AG04449 (cell line): ENCODE measurements around the gene HOXB6.
A peak's percentile ranks its signal among the peaks of the same experiment; 100 is the strongest.

Source experiments
- CTCF ChIA-PET: fragments of 350-600 bp; formaldehyde crosslinking; extraction: SDS; loops from one replicate; lab custom pipeline; 2021; ENCODE audit warnings: antibody characterized with exemption; lab: Yijun Ruan, JAX
- POLR2A ChIA-PET: fragments of 400-600, 350-600 bp; formaldehyde crosslinking; extraction: SDS; loops from one replicate; lab custom pipeline; 2020; ENCODE audit warnings: antibody characterized with exemption, inconsistent platforms; lab: Yijun Ruan, JAX
- DNase-seq: peaks from one replicate; pipeline ENCODE4 v3.0.0-alpha.2; 2010; ENCODE audit warnings: low read depth, low spot score
- H3K4me3 ChIP-seq: 2 replicates; pipeline ENCODE4 v1.5.1; 2011; ENCODE audit warnings: low read depth, mild to moderate bottlenecking, control low read depth, low read length
- TF ChIP-seq, protein P1 (sequence below): IDR thresholded peaks from one replicate; pipeline ENCODE4 v1.5.1; 2011; ENCODE audit warnings: mild to moderate bottlenecking, moderate library complexity, low read length, control low read depth, inconsistent platforms; ENCODE audit not compliant: insufficient read depth; ENCODE audit errors: missing control alignments

The HOXB6 gene

DNA sequence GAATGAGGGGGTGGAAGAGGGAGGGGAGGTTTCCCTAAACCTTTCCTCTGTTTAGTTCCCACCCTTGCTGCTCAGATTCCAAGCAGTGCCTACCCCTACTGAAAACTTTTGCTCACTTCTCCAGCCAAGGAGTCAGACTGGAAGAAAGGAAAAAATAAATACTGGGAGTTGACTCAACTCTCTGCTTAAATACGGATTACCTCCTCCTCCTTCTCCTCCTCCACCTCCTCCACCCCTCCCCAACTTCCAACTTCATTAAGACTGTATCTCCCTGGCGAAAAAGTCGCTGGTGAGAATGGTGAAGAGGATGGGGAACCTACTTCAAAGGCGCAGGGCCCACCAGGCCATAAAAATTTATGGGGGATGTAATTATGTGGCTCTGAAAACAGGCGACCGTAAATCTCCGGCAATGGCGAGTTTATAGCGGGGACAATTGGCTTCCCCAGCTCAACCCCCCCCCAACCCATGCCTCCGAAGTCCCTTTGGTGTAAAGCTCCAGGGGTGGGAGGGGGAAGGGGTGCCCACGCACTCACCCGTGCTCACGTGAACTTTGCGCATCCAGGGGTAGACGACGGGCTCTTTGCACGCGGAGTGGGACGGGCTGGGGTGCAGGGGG lies 27.3 kb downstream of the HOXB6 start:
- no peak for DNase-seq
- ChIA-PET POLR2A (interaction anchor here (1.0 to 2.8 kb wide), 10 partner anchors 10 to 94 kb away, joined by 3 to 16 read pairs (median 6); partner anchors contain the start of gene HOXB5), CTCF (interaction anchor here (1.0 to 1.3 kb wide), 2 partner anchors 35 to 226 kb away, joined by 3 to 5 read pairs; no protein-coding TSS in a partner anchor)
- TF ChIP-seq, protein P1, sequence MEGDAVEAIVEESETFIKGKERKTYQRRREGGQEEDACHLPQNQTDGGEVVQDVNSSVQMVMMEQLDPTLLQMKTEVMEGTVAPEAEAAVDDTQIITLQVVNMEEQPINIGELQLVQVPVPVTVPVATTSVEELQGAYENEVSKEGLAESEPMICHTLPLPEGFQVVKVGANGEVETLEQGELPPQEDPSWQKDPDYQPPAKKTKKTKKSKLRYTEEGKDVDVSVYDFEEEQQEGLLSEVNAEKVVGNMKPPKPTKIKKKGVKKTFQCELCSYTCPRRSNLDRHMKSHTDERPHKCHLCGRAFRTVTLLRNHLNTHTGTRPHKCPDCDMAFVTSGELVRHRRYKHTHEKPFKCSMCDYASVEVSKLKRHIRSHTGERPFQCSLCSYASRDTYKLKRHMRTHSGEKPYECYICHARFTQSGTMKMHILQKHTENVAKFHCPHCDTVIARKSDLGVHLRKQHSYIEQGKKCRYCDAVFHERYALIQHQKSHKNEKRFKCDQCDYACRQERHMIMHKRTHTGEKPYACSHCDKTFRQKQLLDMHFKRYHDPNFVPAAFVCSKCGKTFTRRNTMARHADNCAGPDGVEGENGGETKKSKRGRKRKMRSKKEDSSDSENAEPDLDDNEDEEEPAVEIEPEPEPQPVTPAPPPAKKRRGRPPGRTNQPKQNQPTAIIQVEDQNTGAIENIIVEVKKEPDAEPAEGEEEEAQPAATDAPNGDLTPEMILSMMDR: no peak
- peak overlapping the region; percentile 78 for H3K4me3 ChIP-seq

- TF ChIP-seq, protein P1: no peak
- DNase-seq: no peak
- CTCF ChIA-PET: interaction anchor here (1.0 to 1.3 kb wide), 4 partner anchors 9 to 225 kb away, joined by 3 to 4 read pairs (median 4); no protein-coding TSS in a partner anchor
- H3K4me3 ChIP-seq: peak overlapping the region; percentile 78
- POLR2A ChIA-PET: interaction anchor here (0.8 to 2.8 kb wide), 11 partner anchors 10 to 94 kb away, joined by 3 to 16 read pairs (median 5); partner anchors contain the start of gene HOXB5
These were observed 28.1 kb downstream of the HOXB6 start for GRCh38 chr17:48576479-48577309.

DNA sequence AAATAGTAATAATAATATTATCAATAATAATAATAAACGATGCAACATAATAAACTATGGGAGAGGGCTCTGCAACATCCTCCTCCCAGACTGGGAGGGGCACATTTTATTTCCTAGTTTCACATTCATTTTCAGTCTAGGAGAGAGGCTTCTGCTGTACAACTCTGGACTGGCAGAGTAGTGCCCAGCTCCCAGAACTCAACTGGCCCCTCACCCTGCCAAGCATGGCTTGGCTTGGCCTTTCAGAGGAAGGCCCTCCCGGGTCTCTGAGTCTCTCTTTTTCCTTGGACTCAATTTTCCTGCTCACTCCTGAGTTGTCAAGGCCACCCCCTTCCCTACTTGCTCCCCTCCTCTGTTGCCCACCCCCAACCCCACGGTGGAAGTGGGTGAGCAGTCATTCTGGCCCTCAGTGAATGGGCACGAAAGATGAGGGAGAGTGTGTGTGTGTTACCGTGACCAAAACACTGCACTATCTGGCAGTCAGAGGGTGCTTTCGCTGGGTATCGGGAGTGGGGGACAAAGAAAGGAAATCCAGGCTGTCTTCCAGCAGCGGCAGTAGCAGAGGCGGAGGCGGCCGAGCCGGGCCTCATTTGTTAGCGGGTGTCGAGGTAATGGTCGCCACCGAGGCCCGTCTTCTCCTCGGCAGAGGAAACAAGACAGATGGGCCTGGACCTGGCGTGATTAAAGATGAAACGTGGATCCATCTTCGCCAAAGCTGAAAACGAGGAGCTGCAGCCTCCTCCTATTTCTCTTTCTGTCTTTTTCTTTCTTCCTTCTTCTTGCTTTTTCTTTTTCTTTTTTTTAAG lies 28.9 kb downstream of the HOXB6 start:
- peak overlapping the region; percentile 49 for H3K4me3 ChIP-seq
- no peak for DNase-seq
- TF ChIP-seq, protein P1: no peak
- ChIA-PET POLR2A (interaction anchor here (0.8 to 2.8 kb wide), 10 partner anchors 9 to 93 kb away, joined by 3 to 16 read pairs (median 6); partner anchors contain the start of gene HOXB5), CTCF (interaction anchor here (1.0 to 1.2 kb wide), 3 partner anchors 8 to 28 kb away, joined by 3 to 4 read pairs (median 4); no protein-coding TSS in a partner anchor)

- DNase-seq: no peak
- TF ChIP-seq, protein P1: no peak
- peak overlapping the region; percentile 49 for H3K4me3 ChIP-seq
- ChIA-PET CTCF (interaction anchor here (0.9 to 1.3 kb wide), 4 partner anchors 18 to 88 kb away, joined by 3 to 5 read pairs (median 4); no protein-coding TSS in a partner anchor), POLR2A (interaction anchor here (0.6 to 2.8 kb wide), 5 partner anchors 9 to 549 kb away, joined by 3 to 16 read pairs (median 3); no protein-coding TSS in a partner anchor)
These were observed 29.7 kb downstream of the HOXB6 start for GRCh38 chr17:48575066-48575582.

DNA sequence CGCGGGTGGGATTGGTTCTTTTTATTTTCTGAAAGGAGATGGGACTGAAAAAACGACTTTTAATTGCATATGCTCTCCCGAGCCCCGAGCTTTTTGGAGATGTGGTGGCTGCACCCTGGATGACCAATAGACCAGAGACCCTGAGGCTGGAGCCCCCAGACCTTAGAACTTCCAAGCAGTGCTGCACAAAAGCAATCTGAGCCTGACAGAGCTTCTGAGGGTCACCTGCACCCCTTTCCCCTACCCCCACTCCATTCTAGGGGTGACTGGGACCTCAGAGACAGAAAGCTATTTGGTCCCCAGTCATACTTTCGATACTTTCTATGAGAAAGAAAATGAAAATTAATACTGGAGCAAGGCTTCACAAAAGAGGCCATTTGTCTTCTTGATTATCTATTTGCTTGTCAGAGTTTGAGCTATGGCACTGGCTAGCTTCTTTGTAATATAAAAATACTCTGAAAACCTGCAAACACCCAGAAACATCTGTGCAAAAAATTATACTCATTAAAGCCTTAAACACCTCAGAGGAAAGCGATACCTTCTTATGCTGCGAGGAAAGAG lies 30.2 kb downstream of the HOXB6 start:
- POLR2A ChIA-PET: interaction anchor here (0.6 to 1.6 kb wide), 5 partner anchors 8 to 549 kb away, joined by 3 to 5 read pairs (median 3); no protein-coding TSS in a partner anchor

More for the DNA sequence above, 30.2 kb downstream of the HOXB6 start:
- DNase-seq: no peak
- TF ChIP-seq, protein P1: no peak
- peak overlapping the region; percentile 49 for H3K4me3 ChIP-seq
- CTCF ChIA-PET: interaction anchor here (0.9 to 1.3 kb wide), 4 partner anchors 18 to 88 kb away, joined by 3 to 5 read pairs (median 4); no protein-coding TSS in a partner anchor
